ENCODE measurements around the gene SCYL3. TPM values are rescaled to one million over a fixed set of nuclear protein-coding genes. Genes with fewer than 3 reads are reported as not detected.

The SCYL3 gene
- polyA plus RNA-seq, 1 experiment = 9.8 TPM

- Histone ChIP-seq H3K27me3 (ENCODE audit: control insufficient read depth, insufficient read depth, low read length) (no peaks in the 10 kb centered on the region), H3K4me3 (ENCODE audit: low read depth, low read length) (peak overlapping the region; percentile 86), H3K9me3 (ENCODE audit: control insufficient read depth, insufficient read depth, low read length) (no peaks in the 10 kb centered on the region), H3K27ac (ENCODE audit: low read depth, low read length) (peak overlapping the region; percentile 73)
- no peak for TF ChIP-seq CTCF (IDR thresholded peaks at IDR 0.05; ENCODE audit: low read depth, low read length)
- POLR2A ChIA-PET = interaction anchor here (1.0 to 1.1 kb wide), 3 partner anchors 9 to 57 kb away, joined by 3 read pairs; no protein-coding TSS in a partner anchor
- no peak for DNase-seq (ENCODE audit: low read depth, low spot score)
- CTCF ChIA-PET = interaction anchor here (0.6 kb wide), 3 partner anchors 45 to 1609 kb away, joined by 3 read pairs; no protein-coding TSS in a partner anchor
Measured at GRCh38 chr1:169892927-169893644, 610 bp downstream of the SCYL3 start.

- TF ChIP-seq CTCF (IDR thresholded peaks at IDR 0.05; ENCODE audit: low read depth, low read length) = no peak
- H3K4me3 ChIP-seq (ENCODE audit: low read depth, low read length) = peak overlapping the region; percentile 86
- H3K27me3 ChIP-seq (ENCODE audit: control insufficient read depth, insufficient read depth, low read length) = no peaks in the 10 kb centered on the region
- no peak for DNase-seq (ENCODE audit: low read depth, low spot score)
- POLR2A ChIA-PET = no interaction called here
- H3K27ac ChIP-seq (ENCODE audit: low read depth, low read length) = peak overlapping the region; percentile 73
- no peaks in the 10 kb centered on the region for H3K9me3 ChIP-seq (ENCODE audit: control insufficient read depth, insufficient read depth, low read length)
- CTCF ChIA-PET = interaction anchor here (0.6 kb wide), 1 partner anchor 334 kb away, joined by 3 read pairs; no protein-coding TSS in a partner anchor
Measured at GRCh38 chr1:169892176-169892926, 1.3 kb downstream of the SCYL3 start.

GRCh38 chr1:169891539-169891885 lies 2.2 kb downstream of the SCYL3 start:
- CTCF ChIA-PET = no interaction called here
- no peak overlapping the region for H3K27ac ChIP-seq (ENCODE audit: low read depth, low read length)
- POLR2A ChIA-PET = no interaction called here
- no peak overlapping the region for H3K4me3 ChIP-seq (ENCODE audit: low read depth, low read length)
- TF ChIP-seq CTCF (IDR thresholded peaks at IDR 0.05; ENCODE audit: low read depth, low read length) = no peak
- H3K9me3 ChIP-seq (ENCODE audit: control insufficient read depth, insufficient read depth, low read length) = no peaks in the 10 kb centered on the region
- DNase-seq (ENCODE audit: low read depth, low spot score) = no peak
- H3K27me3 ChIP-seq (ENCODE audit: control insufficient read depth, insufficient read depth, low read length) = no peaks in the 10 kb centered on the region

- no peak for TF ChIP-seq CTCF (IDR thresholded peaks at IDR 0.05; ENCODE audit: low read depth, low read length)
- H3K9me3 ChIP-seq (ENCODE audit: control insufficient read depth, insufficient read depth, low read length) = no peaks in the 10 kb centered on the region
- H3K4me3 ChIP-seq (ENCODE audit: low read depth, low read length) = no peak overlapping the region
- POLR2A ChIA-PET = no interaction called here
- no peak for DNase-seq (ENCODE audit: low read depth, low spot score)
- H3K27ac ChIP-seq (ENCODE audit: low read depth, low read length) = no peak overlapping the region
- H3K27me3 ChIP-seq (ENCODE audit: control insufficient read depth, insufficient read depth, low read length) = no peaks in the 10 kb centered on the region
- CTCF ChIA-PET = interaction anchor here (0.6 kb wide), 1 partner anchor 1037 kb away, joined by 4 read pairs; no protein-coding TSS in a partner anchor
Measured at GRCh38 chr1:169890761-169891538, 2.7 kb downstream of the SCYL3 start.

Data from AG04450 (cell line).